HG02981 (cell line): ENCODE data around the gene CSNK1A1L.

Experiments
- ATAC-seq: cut with Tn5 transposase; IDR thresholded peaks from one replicate; pipeline ENCODE4 v1.9.1; 2021; ENCODE audit warnings: mild to moderate bottlenecking, moderate library complexity; ENCODE audit not compliant: unreplicated experiment

The CSNK1A1L gene

DNA sequence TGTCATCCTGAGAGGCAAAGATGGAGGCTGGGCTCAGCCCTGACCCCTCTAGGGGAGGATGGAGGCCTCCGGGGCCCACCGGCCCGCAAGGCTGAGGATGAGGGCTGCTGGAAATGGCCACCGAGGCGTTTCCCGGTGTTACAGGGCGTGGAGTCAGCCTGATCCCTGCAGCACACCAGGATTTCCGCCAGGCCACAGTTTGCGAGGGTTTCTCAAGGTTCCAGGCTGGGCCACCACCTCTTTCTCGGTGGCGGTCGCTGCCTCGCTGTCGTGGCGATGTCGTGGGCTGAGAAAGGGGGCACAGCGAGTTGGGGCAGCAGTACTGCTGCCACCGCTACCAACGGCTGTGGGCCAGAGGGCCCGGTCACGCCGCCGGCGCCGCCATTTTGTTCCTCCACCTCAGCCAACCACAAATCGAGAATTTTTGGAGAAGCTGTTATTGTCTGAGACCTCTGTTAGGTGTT is at the start of gene CSNK1A1L:
CSNK1A1L (minus strand) TSS at position 414 of the 464 bp plus-strand sequence; CDS start at position 6, 408 bp downstream.
- no peak for ATAC-seq

DNA sequence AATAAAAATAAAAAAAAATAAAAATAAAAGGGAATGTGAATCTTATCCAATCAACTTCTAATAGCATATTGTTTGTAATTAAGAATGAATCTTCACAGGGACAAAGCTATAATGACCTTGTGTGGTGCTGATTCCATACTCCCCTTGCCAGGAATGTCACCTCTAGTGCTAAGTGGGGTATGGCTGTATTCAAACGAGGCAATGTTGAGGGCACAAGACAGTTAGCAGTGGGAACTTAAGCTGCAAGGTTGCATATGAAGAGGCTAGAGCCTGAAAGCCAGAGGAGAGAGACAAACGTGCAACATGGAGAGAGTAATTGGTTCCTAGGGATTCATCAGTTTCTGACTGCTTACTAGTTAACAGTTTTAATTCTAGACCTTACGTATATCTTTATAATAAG is 43.9 kb upstream of the CSNK1A1L start:
- ATAC-seq, result no peak

DNA sequence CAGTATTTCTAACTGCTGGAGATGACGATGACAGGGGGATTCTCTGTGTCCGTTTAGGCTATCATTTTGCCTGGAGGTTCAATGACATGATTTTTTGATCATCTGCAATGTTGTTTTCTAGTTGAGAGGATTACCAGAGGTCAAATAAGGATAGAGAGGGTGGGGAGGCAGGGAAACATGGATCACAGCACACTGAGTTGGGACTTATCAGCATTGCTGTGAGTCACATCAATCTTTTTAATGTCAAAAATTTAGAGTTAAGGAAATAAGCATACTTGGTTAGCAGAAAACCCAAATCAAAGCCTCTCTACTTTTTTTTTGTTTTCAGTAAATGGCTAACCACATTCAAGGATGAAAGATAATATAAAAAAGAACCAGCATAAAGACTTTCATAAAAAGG is 43.0 kb upstream of the CSNK1A1L start:
- ATAC-seq, result no peak

DNA sequence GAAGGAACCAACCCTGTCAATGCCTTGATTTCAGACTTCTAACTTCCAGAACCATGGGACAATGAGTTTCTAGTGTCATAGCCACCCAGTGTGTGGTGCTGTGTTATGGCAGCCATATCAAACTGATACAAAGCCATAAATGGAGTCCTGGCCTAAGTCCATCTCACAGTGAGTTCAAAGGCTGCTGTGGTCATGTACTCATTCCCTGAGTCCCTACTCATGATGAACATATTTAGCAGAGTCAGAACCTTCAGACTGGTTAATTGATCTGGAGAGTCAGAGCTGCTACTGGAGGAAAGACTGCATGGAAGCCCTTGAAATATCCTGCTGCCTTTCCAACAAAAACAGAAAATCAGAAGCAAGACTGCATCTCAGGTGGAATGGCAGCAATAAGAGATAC is 39.2 kb upstream of the CSNK1A1L start:
- ATAC-seq, result no peak

DNA sequence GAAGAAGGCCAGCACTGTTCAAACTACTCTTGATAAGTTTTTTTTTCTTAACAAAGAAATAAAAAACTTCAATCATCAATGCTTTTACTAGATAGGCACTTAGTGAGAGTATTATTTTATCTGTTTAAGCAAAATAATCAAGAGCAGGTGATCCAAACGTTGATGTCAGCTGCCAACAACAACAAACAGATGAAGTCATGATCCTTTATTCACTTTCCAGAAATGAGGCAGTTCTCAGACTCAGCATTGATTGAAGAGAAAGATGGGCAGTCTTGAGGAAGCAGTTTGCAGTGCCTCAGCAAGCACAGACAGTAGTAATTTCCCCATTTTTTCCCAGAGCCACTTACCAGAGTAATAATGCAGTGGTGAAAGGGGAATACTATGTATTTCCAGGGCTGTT is 38.4 kb upstream of the CSNK1A1L start:
- ATAC-seq, result no peak

DNA sequence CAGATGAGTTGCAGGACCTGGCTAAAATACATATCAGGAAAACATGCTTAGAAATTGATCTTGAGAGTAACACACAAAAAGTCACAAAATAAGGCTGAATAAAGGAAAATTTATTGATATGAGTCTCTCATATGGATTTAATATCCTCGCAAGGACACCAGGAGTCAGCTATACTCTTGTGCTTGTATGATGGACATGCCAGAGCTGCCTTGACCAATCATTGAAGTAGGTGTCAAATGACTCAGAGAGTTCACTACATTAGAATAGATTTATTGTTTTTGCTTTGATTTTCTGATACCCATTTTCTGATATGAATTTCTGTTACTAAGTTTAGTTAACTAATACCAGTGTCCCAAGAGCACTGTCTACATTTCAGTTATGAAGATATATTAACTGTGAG is 37.4 kb upstream of the CSNK1A1L start:
- ATAC-seq, result no peak

DNA sequence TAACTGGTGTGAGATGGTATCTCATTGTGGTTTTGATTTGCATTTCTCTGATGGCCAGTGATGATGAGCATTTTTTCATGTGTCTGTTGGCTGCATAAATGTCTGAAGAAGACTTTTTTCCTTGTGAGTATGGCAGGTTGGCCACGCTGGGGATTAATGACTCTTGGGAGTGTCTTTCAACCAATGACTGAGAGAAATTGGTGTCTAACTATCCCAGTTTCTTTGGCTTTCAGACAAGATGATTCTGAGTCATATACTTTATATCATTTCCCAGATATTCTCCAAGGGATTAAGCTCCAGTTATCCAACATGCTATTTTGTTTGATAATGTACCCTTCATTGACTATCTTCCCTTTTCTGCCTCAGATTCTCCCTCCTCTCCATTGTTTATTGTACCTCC is 35.5 kb upstream of the CSNK1A1L start:
- no peak for ATAC-seq

DNA sequence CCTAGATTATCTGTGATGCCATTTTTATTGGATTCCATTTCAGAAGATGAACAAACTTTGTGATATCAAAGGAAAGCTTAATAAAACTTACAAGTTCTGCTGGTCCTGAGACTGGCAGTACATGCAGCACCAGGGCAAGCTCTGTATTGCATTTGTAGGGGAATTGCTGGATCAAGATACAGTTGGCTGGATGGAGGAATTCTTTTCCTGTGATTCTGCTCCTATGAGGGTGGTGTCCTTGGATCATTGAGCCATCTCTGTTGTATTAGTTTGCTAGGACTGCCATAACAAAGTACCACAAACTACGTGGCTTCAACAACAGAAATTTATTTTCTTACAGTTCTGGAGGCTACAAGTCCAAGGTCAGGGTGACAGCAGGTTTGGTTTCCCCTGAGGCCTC is 33.9 kb upstream of the CSNK1A1L start:
- ATAC-seq, result no peak

DNA sequence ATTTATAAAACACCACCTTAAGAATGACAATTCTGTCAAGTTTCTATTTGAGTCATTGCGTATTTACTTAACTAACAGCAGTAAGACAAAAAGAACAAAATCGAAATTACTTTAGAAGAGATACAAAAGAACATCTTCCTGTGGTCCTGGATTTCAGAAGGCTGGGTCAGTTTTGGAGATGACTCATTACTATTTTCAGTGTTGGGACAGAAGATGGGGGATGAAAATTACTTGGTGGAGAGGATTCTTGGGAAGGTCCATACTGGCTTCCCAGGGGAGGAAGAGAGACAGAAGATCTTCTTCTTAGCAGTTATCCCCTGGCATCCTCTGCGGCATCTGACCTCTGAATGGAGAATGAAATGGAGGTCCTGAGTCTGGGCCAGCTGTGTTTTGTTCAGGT is 33.5 kb upstream of the CSNK1A1L start:
- ATAC-seq, result no peak

DNA sequence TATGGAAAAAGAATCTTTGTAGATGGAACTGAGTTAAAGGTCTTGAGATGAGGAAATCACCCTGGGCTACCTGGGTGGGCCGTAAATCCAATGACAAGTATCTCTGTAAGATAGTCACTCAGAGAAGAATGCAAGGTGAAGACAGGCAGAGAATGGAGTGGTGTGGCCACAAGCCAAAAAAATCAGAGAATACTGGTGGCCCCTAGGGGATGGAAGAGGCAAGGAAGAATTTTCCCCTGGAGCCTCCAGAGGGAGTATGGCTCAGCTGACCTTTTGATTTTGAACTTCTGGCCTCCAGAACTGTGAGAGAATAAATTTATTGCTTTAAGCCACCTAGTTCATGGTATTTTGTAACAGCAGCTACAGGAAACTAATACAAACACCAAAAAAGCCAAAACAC is 32.7 kb upstream of the CSNK1A1L start:
- ATAC-seq, result no peak

DNA sequence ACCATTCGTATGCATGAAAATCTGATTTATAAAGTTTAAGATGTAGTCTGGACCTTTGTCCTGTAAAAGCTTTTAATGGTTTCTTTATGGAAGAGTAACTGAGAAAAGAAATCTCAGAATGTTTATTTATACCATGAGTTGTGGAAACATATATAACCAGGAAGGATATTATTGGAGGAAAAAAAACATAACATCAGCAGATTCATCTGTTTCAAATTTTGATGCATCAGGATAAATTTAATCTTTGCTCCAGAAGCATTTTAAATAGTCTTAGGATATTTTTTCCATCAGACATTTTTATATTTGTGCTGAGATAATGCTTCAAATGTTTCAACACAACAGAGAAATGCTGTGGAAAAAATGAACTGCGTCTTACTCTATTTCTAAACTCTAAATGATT is 31.2 kb upstream of the CSNK1A1L start:
- no peak for ATAC-seq

DNA sequence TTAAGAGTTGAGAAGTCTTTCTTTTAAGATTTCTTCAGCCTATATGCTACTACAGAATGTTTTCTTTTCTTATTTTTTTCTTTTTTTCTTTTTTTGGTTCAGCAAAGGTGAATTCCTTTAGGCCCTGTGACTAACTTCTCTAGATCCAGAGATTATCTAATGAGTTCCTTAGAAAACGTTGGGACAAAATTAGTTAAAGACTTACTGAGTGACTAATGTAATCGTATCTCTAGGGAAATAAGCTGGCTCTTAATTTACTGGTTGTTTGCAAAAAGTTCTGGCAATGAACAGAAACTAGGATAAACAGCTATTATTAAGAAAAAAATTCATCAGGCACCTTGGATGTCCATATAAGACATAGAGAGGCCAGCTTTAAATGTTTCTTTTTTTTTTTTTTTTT is 30.7 kb upstream of the CSNK1A1L start:
- no peak for ATAC-seq

DNA sequence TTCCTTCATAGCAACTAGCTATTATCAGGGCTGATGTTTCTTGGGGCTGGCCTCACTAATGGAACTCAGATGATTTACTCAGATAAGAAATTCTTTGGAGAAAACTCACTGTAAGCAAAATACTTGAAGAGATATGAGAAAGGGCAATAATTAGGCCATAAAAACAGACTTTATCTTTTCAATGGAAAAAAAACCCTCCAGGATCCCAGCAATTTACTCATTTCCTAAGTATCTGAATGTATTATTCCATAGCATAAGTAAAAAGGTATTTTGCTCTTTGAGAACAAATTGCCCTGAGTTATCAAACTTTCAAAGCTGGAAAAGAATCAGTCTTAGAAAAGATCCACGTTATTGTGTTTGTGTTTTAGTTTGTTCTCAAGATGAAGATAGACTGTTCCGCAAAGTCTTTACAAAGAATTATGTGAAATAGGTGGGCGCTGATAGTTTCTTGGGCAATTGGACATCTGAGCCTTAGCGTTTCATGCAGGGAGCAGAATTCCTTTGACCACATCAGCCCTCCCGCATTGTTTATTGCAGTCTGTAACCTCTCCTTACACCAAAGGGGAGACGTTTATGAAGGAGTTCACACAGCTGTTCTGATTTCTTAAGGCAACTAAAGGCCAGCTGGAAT is 29.1 kb upstream of the CSNK1A1L start:
- ATAC-seq, result no peak

DNA sequence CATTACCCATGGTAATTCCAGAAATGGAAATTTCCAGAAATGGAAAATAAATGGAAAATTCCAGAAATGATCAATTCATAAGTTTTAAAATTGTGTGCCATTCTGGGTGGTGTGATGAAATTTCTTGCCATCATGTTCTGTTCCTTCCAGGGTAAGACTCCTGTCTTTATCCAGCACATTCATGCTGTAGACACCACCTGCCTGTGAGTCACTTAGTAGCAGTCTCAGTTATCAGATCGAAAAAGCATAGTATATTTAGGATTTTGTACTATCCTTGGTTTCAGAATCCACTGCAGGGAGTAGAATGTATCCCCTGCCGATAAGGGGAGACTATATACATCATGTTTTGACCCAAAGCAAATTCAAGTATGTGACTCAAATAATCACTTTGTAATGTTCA is 26.7 kb upstream of the CSNK1A1L start:
- ATAC-seq, result no peak

DNA sequence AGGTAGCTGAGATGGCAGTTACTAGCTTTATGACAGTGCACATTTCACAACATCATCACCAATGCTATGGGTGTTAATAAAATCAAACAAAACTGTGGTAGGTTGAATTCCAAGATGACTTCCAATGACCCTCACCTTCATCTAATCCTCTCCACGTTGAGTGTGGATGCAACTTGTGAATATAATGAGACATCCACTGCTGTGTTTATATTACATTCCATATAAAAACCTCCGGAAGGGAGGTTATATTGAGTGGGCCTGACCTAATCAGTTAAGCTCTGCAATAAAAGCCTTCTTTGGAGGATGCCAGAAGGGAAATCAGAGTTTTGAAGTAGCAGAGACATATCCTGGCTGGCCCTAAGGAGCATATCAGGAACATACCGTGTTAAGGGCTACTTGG is 25.6 kb upstream of the CSNK1A1L start:
- no peak for ATAC-seq

DNA sequence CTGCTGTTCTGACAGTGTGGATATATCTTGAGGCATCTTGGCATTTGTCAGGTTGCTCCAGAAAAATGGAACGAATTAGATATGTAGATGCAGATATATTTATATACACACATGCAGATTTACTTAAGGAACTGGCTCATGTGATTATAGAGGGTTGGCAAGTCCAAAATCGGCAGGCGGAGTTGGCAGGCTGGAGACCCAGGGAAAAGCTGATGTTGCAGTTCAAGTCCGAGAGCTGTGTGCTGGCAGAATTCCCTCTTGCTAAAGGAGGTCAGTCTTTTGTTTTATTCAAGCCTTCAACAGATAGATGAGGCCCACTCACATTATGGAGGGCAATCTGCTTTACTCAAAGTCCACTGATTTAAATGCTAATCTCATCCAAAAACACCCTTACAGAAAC is 24.4 kb upstream of the CSNK1A1L start:
- ATAC-seq, result no peak

DNA sequence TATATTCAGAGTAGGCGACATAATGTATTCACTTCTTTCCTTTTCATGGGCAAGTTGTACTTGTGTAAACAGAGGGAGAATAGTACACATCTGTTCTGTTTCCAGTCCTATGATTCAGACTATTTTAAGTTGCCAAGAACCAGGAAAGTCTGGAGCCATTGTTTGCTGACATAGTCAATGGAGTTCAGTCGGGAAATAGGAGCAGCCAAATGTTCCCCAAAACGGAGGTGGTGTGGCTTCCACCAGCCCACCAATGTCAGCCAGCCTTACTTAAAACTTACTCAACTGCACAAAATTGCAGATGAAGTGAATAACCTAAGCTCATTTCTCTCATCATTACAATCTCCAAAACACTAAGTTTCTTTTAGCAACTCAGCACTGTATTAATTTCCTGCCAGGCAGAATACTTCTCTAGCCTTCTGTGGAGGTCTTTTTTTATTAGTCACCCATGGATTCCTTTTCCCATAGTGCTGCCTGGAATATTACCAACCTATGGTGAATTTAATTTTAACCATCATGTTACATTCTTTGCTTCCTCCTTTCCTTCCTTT is 22.3 kb upstream of the CSNK1A1L start:
- no peak for ATAC-seq

DNA sequence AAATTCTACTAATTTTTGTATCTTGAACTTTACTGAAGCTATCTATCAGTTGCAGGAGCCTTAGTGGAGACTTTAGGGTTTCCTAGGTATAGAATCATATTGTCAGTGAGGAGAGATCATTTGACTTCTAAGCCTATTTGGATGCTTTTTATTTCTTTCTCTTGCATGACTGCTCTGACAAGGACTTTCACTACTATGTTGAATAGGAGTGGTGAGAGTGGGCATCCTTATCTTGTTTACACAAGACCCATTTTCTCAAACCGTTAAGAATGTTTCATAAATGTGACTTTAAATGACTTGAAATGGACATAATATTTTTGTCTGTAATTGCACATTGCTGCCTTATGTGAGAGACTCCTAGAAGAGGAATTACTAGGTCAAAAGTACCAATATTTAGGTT is 17.9 kb upstream of the CSNK1A1L start:
- no peak for ATAC-seq

DNA sequence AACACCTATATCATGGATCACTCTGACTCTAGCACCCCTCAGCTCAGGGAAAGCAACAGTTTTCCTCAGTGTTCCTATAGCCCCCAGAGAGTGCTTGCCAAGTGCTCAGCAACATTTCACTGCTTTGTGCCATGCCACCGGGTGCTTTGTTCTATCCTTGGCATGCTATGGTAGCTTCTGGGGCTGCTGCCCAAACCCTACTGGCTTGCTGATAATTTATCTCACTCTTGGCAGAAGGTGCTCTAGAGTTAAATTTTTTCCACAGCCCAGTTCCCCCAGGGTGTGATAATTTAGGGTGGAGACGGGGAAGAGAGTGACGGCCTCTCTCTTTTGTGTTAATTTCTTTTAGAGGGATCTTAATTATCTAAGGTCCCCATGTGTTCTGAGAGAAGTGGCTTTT is 12.6 kb upstream of the CSNK1A1L start:
- ATAC-seq, result no peak

DNA sequence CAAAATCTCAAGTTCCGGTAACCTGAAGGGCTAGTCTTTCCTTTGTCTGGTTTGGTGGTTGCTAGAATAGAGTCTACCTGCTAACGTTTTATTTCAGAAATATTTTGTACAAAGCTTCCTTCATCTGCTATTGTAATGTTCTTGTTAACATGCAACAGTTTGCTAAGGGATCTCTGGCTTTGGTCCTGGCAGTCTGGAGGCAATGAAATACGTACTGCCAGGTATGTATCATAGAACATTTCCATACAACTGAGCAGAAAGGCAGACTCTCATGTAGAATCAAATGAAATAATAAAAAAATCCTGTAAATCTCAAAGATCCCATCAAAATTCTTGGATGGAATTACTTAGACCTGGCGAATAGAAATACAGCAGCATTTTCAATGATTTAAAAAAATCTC is 8.8 kb upstream of the CSNK1A1L start:
- no peak for ATAC-seq

DNA sequence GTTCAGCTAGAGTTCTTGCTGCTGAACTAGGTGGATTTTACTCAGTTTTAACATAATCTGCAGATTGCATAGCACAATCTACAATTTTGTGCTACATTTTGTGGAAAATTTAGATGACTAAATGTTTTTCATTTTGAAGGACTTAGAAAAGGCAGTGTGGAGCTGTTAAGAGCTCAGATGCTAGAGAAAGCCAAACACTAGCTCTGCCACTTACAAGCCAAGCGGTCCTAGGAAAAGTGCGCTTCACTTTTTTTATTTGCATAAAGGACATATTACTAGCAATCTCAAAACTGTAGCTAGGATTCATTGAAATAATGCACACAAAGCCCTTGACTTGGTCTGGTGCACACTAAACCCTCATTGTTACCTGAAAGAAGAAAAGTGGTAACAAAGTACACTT is 8.1 kb upstream of the CSNK1A1L start:
- ATAC-seq, result no peak

DNA sequence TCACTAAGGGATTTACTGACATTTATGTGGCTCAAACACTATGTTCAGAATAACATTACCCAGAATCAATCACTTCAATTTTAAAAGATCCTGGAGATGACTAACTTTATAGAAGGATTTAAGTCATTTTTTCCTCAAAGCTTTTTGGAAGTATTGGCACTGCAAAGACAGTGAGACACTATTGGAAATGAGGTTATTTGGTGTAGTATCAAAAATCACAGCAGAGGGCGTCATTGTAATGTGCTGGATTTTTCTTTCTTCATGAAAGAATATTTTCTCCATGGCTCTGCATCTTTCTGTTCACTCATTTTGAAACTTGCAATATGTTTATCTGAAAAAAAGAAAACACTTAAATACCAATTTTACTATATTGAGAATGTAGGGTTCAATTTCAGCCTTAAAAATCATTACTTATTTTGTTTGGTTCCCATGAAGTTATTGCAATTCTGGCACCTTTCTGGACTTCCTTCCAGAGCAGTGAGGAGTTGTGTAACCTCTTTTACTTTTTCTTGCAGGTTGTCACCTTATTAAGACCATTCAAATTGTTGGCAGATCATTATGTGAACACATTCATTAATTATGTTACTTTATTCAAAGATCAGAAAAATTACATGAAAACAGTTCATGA is 3.7 kb upstream of the CSNK1A1L start:
- no peak for ATAC-seq

DNA sequence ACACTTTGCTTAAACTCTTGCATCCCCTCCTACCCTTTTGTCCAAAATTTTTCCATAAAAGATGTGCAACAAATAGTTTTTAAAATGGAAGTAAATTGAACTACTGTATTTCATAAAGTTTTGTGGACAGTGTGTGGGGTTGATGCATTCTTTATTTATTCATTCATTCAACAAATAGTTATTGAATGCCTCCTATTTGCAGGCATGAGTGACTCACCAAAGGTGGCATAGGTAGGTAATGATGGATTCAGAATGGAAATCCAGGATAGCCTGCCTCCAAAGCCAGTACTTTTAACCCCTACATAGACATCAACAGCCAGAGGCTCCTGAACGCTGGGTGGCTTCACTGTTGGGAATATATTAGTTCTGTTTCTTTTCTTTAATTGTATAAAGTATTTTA is 2.4 kb upstream of the CSNK1A1L start:
- no peak for ATAC-seq
